HG03108 (cell line): ENCODE measurements around the gene PPARD.
"Not testable (repeated sequence)": the region's sequence is repeated elsewhere in the genome, so short reads cannot be mapped to it uniquely, and the experiment has no call there.

ENCODE experiments used
- ATAC-seq: cut with Tn5 transposase; IDR thresholded peaks from one replicate; pipeline ENCODE4 v1.9.1; 2021; ENCODE audit warnings: moderate library complexity; ENCODE audit not compliant: unreplicated experiment

Gene PPARD

GRCh38 chr6:35378261-35378660, 35.9 kb downstream of the PPARD start:
- no peak for ATAC-seq

DNA sequence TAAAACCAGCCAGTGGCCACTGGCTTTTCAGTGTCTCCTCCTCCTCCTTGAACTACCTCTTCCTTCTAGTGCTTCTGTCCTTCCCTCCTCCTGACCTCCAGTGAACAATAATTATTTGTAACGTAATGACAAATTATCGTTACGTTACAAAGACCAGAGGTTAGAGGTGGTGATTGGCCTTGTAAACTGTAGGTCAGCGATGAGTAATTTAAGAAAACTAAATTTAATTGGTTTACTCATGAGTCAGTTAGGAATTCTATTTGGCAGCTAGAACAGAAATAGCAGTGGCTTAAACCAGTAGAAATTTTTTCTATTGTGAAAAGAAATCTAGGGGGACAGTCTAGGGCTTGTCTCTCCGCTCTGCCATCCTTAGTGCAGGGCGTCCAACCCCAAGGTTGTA, 38.8 kb downstream of the PPARD start:
- no peak for ATAC-seq

DNA sequence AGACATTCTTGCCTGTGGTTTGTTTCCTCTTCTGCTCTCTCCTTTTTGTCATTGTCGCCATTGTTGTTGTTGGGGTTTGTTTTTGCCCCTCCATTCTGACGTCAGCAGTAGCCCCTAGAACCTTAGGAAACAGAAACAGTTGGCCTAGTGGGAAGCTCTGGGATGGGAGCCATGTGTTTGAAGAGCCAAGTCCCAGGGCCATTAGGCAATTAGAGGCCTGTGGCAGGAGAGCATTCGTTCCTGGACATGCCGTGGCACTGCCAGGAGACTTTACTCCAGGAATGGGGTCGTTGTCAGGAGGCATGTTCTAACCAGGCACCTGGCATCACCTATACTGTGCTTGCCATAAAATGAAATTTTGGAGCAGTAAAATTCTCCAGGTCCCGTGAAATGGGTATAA, 39.7 kb downstream of the PPARD start:
- no peak for ATAC-seq

DNA sequence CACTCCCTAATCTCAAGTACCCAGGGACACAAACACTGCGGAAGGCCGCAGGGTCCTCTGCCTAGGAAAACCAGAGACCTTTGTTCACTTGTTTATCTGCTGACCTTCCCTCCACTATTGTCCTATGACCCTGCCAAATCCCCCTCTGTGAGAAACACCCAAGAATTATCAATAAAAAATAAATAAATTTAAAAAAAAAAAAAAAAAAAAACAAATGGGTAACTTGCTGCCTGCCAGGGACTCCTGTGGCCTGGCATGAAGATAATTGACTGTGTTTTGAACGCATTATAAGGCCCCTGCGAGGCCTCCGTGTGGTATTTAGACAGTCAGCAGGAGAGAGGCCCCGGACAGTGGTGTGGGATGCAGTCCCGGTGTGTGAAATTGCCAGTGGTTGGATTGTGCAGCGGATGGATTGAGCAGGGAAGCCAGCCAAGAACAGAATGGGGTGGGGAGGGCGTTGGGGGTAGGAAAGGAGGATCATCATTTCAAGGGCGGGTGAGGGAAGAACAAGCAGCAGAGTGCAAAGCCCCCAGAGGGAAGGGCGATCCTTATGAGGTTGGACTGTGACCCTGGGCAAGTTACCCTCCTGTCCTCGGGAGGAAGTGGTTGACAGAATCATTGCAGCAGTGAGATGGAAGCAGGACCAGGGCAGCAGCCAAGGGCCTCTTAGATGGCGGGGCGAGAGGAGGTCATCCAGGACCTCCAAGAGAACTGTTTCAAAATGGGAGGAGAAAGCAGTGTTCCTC, 43.3 kb downstream of the PPARD start:
- ATAC-seq, result no peak

GRCh38 chr6:35386989-35387388, 44.6 kb downstream of the PPARD start:
- ATAC-seq, result no peak

- ATAC-seq, result no peak
These were observed 45.7 kb downstream of the PPARD start for GRCh38 chr6:35388030-35388429.

- ATAC-seq, result no peak
These were observed 46.5 kb downstream of the PPARD start for GRCh38 chr6:35388772-35389352.

DNA sequence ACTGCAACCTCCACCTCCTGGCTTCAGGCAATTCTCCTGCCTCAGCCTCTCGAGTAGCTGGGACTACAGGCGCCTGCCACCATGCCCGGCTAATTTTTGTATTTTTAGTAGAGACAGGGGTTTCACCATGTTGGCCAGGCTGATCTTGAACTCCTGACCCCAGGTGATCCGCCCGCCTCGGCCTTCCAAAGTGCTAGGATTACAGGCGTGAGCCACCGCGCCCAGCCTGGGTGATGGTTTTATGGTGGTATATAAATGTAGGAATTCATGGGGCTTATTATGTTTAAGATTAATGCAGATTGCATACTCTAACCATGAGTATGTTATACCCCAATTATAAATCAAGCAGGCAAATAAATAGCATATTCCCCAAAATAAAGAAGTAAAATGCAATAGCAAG, 47.0 kb downstream of the PPARD start:
- not testable (repeated sequence) for ATAC-seq

- ATAC-seq, result no peak
These were observed 49.0 kb downstream of the PPARD start for GRCh38 chr6:35391240-35391968.

DNA sequence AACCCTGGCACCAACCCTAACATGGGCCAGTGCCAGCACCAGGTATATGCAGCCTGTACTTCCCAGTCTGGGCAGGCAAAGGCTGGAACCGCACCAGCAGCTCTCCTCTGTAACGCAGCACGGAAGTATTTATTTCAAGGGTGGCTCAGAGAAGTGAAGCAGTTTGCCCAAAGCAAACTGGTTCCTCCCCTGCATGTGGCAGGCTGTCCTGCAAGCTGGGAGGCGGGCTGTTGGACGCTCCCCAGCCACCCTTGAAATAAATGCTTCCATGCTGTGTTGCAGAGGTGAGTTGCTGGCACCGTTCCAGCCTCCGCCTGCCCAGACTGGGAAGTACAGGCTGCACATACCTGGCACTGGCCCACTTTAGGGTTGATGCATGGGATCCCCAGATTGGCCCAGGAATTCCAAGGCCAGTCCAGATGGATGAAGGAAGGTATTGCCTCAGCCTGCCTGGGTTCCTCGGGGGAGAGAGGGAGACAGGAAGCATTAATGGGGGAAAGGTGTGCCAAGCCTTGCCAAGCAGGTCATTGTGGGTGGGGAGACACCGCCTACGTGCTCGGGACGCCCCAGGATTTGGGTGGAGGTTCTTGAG, 49.8 kb downstream of the PPARD start:
- ATAC-seq, result no peak

DNA sequence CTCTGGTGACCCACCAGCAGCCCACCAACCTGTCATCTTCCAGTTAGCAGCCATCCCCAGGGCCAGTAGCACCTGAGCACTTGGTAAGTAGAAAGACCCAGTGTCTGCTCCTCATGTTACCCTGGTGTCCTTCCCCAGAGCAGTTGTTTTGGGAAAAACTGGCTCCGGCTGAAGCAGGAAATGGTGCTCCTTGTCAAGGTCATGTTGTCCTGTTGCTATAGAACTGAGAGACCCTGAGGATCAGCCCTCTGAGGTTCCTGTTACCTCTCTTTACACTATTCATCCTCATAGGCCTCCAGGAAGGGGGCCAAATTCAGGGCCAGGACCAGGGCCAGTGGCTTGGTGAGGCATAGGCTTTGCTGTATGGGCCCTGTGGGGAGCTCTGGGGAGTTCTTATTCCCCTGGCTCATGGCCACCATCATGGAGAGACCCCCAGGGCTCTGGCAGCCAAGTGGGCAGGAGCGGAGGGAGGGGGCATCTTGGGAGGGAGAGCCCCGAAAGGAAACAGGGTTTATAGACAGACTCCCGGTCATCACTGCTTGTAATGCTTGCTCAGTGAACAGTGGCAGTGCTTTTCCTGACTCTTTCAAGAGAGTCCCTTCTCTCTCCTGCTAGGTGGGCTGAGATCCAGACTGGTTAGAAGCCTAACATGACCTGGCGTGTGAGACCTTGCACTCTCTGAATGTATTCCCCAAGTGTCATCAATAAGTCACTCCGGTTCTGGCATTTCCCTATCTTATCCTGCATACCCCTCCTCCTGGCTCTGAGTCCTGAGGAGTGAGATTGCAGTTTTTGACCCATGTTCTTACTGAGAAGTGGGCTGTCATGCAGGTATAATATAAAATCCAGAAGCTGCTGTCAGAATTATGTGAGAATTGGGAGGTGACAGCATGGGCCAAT, 50.7 kb downstream of the PPARD start:
- ATAC-seq, result no peak

GRCh38 chr6:35396991-35397390, 54.6 kb downstream of the PPARD start:
- no peak for ATAC-seq

- no peak for ATAC-seq
These were observed 55.6 kb downstream of the PPARD start for GRCh38 chr6:35397806-35398418.

- ATAC-seq, result no peak
These were observed 56.2 kb downstream of the PPARD start for GRCh38 chr6:35398526-35398925.

GRCh38 chr6:35400111-35400510, 57.8 kb downstream of the PPARD start:
- ATAC-seq, result no peak

- no peak for ATAC-seq
These were observed 58.5 kb downstream of the PPARD start for GRCh38 chr6:35400901-35401311.

- ATAC-seq, result no peak
These were observed 59.2 kb downstream of the PPARD start for GRCh38 chr6:35401514-35401913.

GRCh38 chr6:35402136-35402855, 59.9 kb downstream of the PPARD start:
- ATAC-seq, result peak; percentile 48

DNA sequence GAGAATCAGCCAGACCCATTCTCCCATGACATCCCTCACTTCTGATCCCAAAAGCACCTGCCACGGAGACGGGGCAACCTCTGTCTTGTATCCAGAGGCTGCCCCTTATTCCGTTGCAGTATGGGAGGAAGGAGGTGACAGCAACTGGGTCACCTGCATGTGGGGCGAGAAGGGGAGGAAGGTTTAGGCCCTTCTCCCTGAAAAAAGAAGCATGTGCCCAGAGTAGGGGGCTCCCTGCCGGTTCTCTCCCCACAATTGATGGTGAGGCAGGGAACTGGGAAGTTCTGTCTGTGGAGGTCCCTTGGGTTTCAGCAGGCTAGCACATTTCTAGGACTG, 60.5 kb downstream of the PPARD start:
- ATAC-seq, result no peak
